Middle frontal gyrus (tissue), 1 donor: Measurements from ENCODE around the gene GUCY1A1.

Experiments used
- DNase-seq: peaks from one replicate; pipeline ENCODE4 v3.0.0-alpha.2; 2015; ENCODE audit warnings: low spot score; ENCODE audit errors: extremely low spot score

Gene GUCY1A1

DNA sequence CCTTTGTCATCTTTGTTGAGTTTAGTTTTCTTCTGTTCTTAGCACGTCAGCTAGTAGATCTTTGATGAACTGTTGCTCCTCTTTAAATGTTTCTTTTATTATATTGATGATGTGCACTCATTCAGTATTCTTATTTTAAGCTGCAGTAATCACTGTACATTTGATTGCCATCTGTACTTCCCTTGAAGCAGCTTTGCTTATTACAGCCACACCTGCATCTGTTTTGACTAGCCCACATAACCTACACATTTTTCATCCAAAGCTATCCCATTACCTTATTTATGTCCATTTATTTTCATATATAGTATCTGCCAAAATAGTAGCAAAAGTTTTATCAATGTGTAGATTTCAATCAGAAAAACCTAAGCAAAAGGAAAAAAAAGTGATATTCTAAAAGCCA is 68.3 kb downstream of the GUCY1A1 start:
- DNase-seq, result no peak

DNA sequence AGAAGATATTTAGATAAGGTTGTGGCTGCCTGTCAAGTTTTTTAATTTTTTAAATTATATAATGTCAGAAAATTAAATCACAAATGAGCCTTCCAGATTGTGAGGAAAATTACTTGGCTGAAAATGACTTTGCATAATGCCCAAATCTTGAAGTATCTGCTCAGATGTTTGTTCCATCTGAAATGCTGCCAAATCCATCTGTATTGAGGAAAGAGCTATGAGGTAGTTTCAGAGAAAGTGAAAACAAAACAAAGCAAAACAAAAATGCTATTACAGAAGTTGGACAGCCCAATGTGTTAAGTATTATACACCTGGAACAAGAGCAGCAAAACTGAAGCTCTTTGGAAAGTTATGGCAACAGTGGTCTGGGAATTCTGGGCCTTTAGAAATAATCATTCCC is 68.8 kb downstream of the GUCY1A1 start:
- DNase-seq, result no peak

DNA sequence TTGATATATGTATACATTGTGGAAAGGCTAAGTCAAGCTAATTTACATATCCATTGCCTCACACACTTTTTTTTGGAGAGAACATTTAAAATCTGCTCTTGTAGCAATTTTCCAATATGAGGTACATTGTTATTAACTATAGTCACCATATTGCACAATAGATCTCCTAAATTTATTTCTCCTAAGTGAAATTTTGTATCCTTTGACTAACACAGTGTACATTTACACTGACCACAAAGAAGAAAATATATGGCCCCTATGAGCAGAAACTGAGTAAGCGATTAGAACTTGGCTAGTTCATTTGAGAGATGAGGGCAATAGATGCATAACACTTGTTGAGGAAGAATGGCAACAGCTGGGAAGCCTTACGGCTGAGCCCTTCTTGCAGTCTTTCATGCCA is 71.9 kb downstream of the GUCY1A1 start:
- no peak for DNase-seq

DNA sequence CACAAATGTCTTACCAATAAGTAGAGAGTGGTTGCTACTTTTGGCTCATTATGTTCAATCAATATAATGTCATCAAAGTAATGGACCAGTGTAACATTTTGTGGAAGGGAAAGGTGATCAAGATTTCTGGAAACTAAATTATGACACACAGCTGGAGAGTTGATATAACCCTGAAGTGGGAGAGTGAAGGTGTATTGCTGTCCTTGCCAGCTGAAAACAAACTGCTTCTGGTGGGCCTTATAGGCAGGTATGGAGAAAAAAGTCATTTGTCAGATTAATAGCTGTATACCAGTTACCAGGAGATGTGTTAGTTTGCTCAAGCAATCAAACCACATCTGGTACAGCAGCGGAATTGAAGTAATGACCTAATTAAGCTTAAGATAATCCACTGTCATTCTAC is 74.9 kb downstream of the GUCY1A1 start:
- DNase-seq, result no peak

DNA sequence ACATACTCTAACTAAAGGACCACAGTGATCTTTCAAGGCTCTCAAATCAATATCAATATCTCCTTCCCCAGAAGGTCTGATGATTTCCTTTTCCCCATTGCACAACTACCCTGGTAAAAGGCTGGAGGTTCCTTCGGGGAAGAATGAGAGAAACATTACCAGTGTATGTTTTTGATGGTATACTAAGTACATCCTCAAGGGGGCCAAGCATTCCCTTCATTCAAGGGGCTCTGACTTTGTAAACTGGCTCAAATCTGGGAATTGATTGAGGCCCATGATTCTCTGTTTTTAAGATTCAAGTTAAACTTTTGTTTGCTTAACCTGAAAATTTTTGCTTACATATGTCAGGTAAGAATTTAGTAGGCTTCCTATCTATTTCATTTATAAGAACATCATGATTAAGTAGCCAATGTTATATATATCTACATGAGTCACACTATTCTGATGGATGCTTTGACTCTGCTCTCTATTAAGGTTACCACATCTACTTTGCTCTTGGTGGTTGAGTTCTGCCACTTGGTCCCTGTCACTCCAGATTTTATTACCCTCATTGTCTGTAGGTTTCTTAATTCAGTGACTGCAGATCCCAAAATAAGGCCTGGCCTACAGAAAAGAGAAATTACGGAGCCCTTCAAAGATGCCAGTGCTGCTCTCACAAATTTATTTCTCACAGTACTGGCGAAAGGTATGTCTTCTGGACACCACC is 75.8 kb downstream of the GUCY1A1 start:
- no peak for DNase-seq

DNA sequence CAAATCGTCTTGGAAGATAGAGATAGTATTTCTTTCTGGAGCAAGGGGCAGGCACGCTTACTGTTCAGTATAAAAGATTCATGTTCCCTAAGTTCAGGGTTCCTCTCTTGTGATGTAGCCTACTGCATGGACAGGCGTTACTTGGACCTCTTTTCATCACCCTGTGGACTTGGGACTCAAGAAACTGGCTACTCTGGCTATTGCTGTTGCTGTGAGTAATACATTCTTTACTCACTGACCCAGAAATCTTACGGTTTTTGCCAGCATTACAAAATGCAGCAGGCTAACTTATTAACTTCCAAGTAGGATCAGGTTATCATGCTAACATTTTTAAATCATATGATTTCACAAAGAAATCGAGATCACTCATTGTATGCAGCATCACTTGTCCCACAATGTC is 79.3 kb downstream of the GUCY1A1 start:
- no peak for DNase-seq

DNA sequence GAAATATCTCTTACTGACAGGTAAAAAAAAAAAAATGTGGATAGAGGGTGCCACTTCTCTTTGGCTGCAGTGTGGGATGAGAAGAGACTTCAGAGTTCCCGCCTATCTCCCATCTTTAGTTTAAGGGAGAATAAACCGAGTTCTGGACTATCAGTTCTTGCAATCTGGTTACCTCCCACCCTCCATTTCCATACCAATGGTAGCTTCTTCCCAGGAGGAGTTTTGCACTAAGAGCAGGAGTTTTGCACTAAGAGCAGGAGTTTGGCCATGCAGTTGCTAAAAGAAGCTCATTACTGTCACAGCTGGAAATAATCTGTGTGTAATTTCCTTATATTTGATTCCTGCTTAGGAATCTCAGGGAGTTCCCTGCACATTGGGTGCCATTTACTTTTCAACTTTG is 81.4 kb downstream of the GUCY1A1 start:
- no peak for DNase-seq

DNA sequence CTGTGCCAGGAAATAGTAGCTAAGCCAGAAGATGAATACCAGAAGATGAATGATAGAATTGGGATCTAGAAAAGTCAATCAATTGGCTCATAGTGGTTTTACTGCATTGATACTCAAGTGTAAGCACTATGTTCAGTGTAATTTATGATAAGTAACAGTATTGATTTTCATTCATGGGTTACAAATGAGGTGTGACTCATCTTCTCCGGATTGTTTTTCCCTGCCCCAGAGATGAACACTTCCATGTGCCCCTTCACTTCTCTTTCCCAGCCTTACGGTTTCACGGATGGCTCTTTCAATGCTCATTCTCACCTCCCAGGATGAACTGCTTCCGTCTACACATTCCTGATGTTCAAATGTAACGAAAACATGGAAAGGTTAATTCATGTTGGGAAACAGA is 82.4 kb downstream of the GUCY1A1 start:
- DNase-seq, result no peak

DNA sequence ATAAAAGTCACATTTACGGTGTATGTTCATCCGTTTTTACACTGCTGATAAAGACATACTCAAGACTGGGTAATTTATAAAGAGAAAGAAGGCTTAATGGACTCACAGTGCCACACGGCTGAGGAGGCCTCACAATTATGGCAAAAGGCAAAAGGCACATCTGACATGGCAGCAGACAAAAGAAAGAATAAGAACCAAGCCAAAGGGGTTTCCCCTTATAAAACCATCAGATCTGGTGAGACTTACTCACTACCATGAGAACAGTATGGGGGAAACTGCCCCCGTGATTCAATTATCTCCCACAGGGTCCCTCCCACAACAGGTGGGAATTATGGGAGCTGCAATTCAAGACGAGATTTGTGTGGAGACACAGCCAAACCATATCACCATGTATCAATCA is 84.9 kb downstream of the GUCY1A1 start:
- no peak for DNase-seq

DNA sequence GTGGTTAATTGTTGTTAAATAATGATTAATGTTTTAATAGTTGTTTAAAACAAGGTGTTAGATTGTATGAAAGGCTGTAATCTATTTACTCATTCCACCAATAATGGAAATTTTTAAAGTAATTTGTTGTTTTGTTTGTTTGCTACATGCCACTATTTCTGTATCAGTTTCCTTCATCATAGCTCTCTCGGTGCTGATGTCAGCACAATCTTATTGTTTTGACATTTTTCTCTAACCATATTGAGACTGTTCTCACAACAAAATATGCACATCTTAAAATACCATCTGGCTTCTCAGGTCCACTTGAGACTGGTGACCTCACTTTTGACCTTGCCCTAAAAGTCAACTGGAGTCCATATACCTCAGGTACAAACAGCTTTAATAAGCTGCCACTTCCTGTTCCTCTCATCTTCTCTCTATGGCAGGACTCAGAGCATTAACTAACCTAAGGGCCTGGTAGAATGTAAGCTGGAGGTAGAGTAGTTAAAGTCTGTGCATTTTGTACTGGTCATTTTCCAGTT is 91.2 kb downstream of the GUCY1A1 start:
- DNase-seq, result no peak

DNA sequence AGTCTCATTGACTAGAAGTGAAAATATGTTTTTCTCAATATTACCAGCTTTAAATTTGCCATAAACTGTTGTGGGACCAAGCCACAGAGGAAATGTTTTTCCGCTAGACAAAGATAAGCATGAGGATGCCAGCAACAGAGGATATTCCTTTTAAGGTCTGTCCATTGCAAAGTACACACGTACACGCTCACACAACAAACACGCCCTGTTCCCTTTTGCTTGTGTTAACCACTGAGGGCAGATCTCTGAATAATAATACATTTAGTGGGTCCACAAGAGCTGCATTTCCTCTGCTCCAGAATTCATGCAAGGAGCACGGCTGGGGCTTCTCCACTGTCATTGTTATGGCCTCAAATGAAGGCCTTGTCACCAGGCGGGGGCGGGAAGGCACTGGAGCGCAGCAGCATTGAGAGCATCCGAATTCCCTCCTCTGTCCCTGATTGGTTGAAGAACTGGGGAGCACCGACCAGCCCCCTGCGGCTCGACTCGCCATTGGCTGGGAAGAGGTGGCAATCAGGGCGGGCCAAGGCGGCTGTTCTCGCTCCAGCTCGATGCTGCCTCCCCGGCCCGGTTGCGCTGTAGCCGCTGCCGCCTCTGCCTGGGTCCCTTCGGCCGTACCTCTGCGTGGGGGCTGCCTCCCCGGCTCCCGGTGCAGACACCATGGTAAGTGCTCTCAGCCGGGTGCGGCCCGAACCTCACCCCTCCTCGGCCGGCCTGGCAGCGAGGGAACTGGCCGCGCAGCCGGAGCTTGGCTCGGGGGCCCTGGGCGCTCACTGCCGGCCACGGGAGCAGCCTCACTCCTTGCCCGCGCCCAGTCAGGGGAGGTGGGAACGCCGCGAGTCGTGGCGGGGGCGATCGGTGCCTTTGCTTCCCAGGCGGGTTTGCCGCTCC is 92.1 kb downstream of the GUCY1A1 start, which contains the start of gene GUCY1B1:
GUCY1B1 (plus strand) TSS at position 541 of the 891 bp plus-strand sequence; CDS start at position 661, 120 bp downstream.
- DNase-seq, result peak; percentile 90

DNA sequence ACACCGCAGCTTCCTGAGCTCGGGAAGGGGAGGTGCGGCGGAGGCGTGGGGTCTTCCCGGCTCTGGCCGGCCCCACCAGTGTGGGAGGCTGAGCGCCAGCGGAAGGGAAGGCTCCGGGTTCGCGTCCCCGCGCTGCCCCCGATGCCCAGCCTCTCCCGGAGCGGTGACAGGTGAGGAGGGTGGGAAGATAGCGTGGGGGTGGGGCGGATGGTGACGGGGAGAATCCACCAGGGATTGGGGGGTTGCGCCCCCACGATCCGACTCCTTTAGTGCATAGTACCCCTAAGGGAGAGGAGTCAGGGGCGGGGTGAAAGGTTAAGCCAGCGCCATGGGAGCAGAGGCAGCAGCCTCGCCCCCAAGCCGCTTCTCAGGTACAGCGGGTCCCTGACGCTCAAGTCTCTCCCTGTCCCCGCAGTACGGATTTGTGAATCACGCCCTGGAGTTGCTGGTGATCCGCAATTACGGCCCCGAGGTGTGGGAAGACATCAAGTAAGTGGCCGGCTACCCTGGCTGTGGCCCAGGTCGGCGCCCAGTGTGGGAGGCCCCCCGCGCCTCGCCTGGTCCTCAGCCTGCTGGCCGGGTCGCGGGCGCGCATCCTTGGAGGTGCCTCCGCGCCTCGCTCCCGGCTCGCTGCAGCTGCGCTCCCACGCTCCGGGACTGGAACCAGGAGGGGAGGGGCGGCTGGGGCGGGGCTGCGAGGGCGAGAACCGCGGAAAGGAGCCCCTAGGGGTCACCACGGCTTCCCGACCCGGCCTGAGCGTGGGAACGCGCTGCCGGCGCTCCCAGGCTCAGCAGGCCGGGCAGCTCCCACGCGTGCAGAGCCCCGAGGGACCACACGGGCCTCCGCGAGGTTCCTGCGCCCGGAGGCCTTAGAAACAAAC is 93.0 kb downstream of the GUCY1A1 start:
- DNase-seq, result no peak

DNA sequence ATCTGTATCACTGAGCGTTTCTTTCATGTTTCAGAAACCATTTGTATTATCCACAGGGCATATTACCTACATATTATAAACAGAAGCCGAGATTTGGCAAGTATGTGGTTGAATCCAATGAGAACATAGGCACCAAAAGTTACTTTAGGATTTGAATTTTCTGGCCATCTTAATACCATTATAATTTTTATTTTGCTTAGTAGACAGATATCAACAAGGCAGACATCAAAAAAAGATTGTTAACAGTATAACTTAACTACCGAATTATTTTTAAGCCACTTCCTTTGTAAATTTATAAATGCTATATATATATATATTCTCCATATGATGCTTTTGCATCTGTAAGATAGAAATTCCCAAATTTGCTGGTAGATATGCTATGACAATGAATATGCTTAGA is 94.4 kb downstream of the GUCY1A1 start:
- DNase-seq, result no peak

DNA sequence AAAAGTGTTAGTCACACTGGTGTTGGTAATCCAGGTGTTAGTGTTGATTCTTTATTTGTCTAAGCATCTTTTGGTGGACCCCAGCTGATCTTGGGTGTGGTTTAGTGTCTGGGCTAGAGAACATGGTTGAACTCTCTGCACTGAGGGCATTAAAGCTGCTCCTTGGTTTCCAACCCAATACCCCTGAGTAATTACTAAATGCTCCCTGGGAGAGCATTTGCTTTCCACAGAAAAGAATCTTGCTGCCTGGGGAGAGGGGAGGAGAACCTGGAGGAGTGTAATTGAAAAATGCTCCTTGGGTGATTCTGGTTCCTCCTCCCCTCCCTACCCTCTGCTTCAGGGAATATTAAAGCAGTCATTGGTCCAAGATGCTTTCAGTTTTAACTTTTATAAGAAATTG is 95.3 kb downstream of the GUCY1A1 start:
- DNase-seq, result no peak

DNA sequence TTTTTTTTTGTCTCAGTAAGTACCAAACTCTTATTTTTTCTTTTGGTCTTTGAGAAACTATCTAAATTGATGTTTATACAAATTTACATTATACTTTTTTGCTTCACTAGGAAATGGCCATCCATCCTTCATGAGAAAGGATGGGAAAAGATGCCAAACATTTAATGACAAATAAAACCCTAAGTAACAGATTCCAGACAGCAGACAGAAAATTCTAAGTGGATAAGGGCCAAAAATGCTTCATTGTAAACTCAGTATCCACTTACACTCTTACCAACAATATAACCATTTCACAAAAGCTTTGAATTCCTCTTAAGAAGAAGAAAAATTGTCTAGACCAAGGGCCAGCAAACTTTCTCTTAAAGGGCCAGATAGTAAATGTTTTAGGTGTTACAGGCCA is 95.7 kb downstream of the GUCY1A1 start:
- DNase-seq, result no peak

DNA sequence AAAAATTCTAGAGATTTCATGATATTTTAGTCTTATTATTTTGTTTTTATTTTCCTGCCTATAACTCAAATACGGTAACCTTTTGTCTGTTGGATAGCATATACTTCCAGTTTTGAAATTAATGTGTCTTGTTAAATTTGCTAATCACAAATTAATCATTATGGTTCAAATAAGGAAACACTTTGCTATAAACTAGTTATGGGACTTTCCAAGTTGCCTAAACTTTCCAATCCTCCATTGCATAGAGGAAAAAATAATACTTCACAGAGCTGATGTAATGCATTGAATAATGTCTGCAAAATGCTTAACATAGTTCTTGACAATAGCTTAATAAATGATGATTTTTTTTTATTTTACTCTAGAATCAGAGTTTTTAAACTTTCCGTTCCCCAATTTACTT is 96.9 kb downstream of the GUCY1A1 start:
- DNase-seq, result no peak

DNA sequence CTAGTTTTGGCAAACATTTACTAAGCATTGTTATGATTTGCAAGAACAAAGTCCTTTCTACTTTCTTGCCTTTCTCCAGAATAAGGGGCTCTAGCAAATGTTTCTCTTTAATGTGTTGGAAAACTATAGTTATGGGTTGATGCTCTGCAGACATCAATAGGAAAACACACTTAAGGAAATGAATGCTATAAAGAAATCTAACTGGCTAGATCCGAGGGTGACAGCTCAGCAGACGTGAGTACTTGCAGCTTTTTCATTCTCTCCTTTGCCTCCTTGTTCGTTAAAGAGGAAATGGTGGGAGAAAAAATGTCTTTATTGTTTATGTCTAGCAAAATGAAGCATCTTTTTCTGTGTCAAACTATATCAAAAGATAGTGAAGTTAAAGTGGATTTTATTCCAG is 98.5 kb downstream of the GUCY1A1 start:
- no peak for DNase-seq

DNA sequence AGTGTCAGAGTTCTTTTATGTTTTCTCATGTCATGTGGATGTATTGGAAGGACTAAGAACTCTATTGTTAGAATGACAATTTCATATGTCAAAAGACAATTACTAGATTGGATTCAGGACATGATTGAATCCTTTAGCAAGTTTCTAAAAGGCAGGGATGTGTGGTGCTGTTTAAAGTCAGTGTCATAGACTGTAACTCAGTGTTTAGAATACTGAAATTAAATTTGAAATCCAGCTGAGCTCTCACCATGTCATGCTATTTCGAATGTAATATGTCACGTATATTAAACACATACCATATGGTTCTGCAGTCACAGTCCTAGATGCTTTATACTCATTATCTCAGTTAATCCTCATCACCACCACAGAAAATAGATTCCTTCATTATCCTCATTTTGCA is 100.0 kb downstream of the GUCY1A1 start:
- DNase-seq, result no peak

DNA sequence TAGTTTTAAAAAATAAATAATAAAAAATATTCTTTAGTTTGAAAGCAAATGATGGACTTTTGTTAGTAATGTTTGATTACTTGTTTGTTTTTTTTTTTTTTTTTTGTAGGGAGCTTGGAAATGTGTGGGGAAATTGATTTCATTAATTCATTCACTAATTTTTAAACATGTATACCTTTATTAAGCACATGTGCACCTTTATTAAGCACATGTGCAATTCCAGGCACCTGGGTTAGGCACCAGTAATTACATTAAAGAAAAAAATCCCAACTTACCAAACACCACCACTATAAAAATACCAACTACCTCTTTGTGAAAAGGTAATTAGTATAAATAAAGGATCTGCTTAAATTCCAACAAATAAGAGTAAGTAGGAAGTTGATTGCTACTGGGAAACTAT is 101.7 kb downstream of the GUCY1A1 start:
- DNase-seq, result no peak

DNA sequence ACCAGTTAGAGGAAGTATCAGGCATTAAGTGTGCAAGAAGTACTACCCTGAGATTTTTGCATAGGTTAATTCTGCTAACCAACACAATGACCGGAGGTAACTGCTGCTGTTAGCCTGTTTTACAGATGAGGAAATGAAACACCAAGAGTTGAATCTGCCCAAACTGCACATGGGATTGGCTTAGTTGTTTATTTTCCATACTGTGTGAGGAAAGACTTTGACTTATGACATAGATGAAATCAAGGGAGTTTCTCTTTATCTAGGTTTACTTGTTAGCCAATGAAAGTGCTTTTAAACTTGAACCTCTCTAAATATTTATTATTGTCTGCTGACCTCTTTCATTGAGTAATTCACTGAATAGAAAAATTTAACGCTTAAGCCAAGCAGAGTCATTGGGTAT is 102.4 kb downstream of the GUCY1A1 start:
- DNase-seq, result no peak

DNA sequence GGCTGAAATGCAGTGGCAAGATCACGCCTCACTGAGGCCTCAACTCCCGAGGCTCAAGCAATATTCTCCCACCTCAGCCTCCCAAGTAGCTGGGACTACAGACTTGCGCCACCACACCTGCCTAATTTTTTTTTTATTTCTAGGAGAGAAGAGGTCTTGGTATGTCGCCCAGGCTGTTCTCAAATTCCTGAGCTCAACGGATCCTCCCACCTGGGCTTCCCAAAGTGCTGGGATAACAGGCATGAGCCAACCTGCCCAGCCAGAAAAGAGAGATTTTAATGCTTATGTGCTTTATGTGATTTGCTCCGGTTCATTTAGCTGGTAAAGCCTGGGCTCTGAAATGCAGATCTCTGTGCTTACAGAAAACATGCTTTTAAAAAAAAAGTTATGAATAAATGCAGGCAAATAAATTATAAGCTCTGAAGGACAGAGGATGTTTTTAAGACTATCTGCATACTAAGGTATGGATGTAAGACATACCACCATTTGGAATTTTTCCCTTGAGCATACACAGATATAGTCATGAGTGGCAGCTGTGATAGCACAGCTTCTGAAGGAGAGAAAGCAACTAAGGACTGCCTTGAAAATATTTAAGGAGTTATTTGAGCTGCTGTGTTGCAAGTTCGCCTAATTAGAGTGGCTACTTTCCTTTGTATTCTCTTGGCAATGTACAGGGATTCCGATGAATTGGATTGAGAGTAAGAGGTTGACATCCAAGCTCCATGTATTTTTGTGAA is 106.0 kb downstream of the GUCY1A1 start:
- DNase-seq, result no peak
